Tibial artery (tissue), 4 donors: Measurements from ENCODE around the gene ASIC4.

Experiments
- DNase-seq, 2 donors: peaks; one replicate each; pipeline ENCODE4 v3.0.0-alpha.2; 2019
- H3K27ac ChIP-seq, 2 donors: fragments of 200-600 bp; sonication (generic) in 1 of 2; 1 replicate in 1 of 2; 2 replicates in 1 of 2; pipeline ENCODE4 v1.5.1; 2018 to 2019; ENCODE audit warnings: mild to moderate bottlenecking in 1 of 2
- H3K27me3 ChIP-seq, 2 donors: fragments of 200-600 bp; sonication (generic) in 1 of 2; one replicate each; pipeline versions ENCODE4 v1.5.1 to v1.6.0; 2016 to 2019
- H3K36me3 ChIP-seq, 3 donors: fragments of 200-600 bp; sonication (generic) in 2 of 3; one replicate each; pipeline ENCODE4 v1.5.1; 2016 to 2019; ENCODE audit warnings: mild to moderate bottlenecking in 2 of 3
- H3K4me1 ChIP-seq, 4 donors: fragments of 200-600 bp; sonication (generic) in 2 of 4; 1 replicate in 3 of 4; 2 replicates in 1 of 4; pipeline ENCODE4 v1.5.1; 2016 to 2019
- H3K4me3 ChIP-seq, 2 donors: fragments of 200-600 bp; sonication (generic) in 1 of 2; 1 replicate in 1 of 2; 2 replicates in 1 of 2; pipeline ENCODE4 v1.5.1; 2018 to 2019; ENCODE audit warnings: mild to moderate bottlenecking in 2 of 2
- H3K9me3 ChIP-seq, 3 donors: fragments of 200-600 bp; sonication (generic) in 1 of 3; one replicate each; pipeline ENCODE4 v1.5.1; 2016 to 2019
- CTCF ChIP-seq, 2 experiments: fragments of 200-600 bp in 1 of 2; fragments of 450-650 bp in 1 of 2; IDR thresholded peaks; one replicate each; pipeline ENCODE4 v1.5.1; 2017 to 2019; ENCODE audit warnings: antibody characterized with exemption in 2 of 2, mild to moderate bottlenecking in 1 of 2, moderate library complexity in 1 of 2
- intact Hi-C: fragments of 100-400 bp; cut with DNase I; formaldehyde crosslinking; loops from one replicate; pipeline ENCODE4 v1.15.0; 2023; ENCODE audit warnings: low total_unique reads

ASIC4 gene

GRCh38 chr2:219566640-219567039 is 52.4 kb downstream of the ASIC4 start:
- no peak for TF ChIP-seq CTCF (IDR thresholded peaks at IDR 0.05)
- DNase-seq: no peak
- H3K27me3 ChIP-seq: no peaks in the 10 kb centered on the region
- intact Hi-C loops: no loop called here
- peaks cover 5 to 66% (median 25%) of the 10 kb centered on the region in 3 donors for H3K36me3 ChIP-seq
- H3K9me3 ChIP-seq: no peaks in the 10 kb centered on the region
- no peak overlapping the region for H3K27ac ChIP-seq
- no peak overlapping the region for H3K4me3 ChIP-seq
- H3K4me1 ChIP-seq: peaks cover 0 to 16% (median 8%) of the 10 kb centered on the region in 4 donors

- intact Hi-C loops: no loop called here
- Histone ChIP-seq H3K27me3 (no peaks in the 10 kb centered on the region), H3K36me3 (peaks cover 5 to 61% (median 20%) of the 10 kb centered on the region in 3 donors), H3K4me3 (no peak overlapping the region), H3K9me3 (no peaks in the 10 kb centered on the region), H3K4me1 (peaks cover 0 to 21% (median 8%) of the 10 kb centered on the region in 4 donors), H3K27ac (no peak overlapping the region)
- no peak for DNase-seq
- TF ChIP-seq CTCF (IDR thresholded peaks at IDR 0.05): no peak
Observed at GRCh38 chr2:219567131-219567530, 52.8 kb downstream of the ASIC4 start.

- Histone ChIP-seq H3K4me1 (peaks cover 0 to 22% (median 8%) of the 10 kb centered on the region in 4 donors), H3K27me3 (no peaks in the 10 kb centered on the region), H3K4me3 (no peak overlapping the region), H3K36me3 (peaks cover 5 to 53% (median 13%) of the 10 kb centered on the region in 3 donors), H3K9me3 (no peaks in the 10 kb centered on the region), H3K27ac (no peak overlapping the region)
- DNase-seq: no peak
- no peak for TF ChIP-seq CTCF (IDR thresholded peaks at IDR 0.05)
- intact Hi-C loops: no loop called here
Observed at GRCh38 chr2:219567791-219568361, 53.6 kb downstream of the ASIC4 start.

- no peak for TF ChIP-seq CTCF (IDR thresholded peaks at IDR 0.05)
- H3K4me3 ChIP-seq: no peak overlapping the region
- peaks cover 0 to 22% (median 8%) of the 10 kb centered on the region in 4 donors for H3K4me1 ChIP-seq
- DNase-seq: no peak
- H3K27me3 ChIP-seq: no peaks in the 10 kb centered on the region
- H3K36me3 ChIP-seq: peaks cover 2 to 42% (median 5%) of the 10 kb centered on the region in 3 donors
- H3K27ac ChIP-seq: no peak overlapping the region
- intact Hi-C loops: no loop called here
- no peaks in the 10 kb centered on the region for H3K9me3 ChIP-seq
Observed at GRCh38 chr2:219569041-219569440, 54.8 kb downstream of the ASIC4 start.

- Histone ChIP-seq H3K4me1 (peaks cover 0 to 22% (median 8%) of the 10 kb centered on the region in 4 donors), H3K27me3 (no peaks in the 10 kb centered on the region), H3K9me3 (no peaks in the 10 kb centered on the region), H3K36me3 (peaks cover 0 to 36% (median 5%) of the 10 kb centered on the region in 3 donors), H3K27ac (peak overlapping the region; percentile 86 to 87), H3K4me3 (peak overlapping the region; percentile 62 to 70)
- no peak for DNase-seq
- TF ChIP-seq CTCF (IDR thresholded peaks at IDR 0.05): no peak
- intact Hi-C loops: no loop called here
Observed at GRCh38 chr2:219569635-219570034, 55.4 kb downstream of the ASIC4 start.
